Lower lobe of right lung (tissue), 2 donors: ENCODE measurements around the gene DGKI. TPM values are rescaled to one million over a fixed set of nuclear protein-coding genes. Genes with fewer than 3 reads are reported as not detected.
A peak's percentile ranks its signal among the peaks of the same experiment; 100 is the strongest.

Experiments used
- ATAC-seq, 2 donors: fragments of 200-7000 bp; cut with Tn5 transposase; one replicate each; pipeline ENCODE4 v1.9.1; 2020 to 2022; ENCODE audit warnings: mild to moderate bottlenecking in 2 of 2, moderate library complexity in 2 of 2
- DNase-seq: peaks from one replicate; pipeline ENCODE4 v3.0.0-alpha.2; 2020
- H3K27ac ChIP-seq: fragments of 200-600 bp; one replicate; pipeline ENCODE4 v1.8.0; 2022
- H3K27me3 ChIP-seq: fragments of 200-600 bp; one replicate; pipeline ENCODE4 v1.8.0; 2022; ENCODE audit warnings: low read depth
- H3K36me3 ChIP-seq: fragments of 200-600 bp; one replicate; pipeline ENCODE4 v1.8.0; 2022; ENCODE audit warnings: mild to moderate bottlenecking
- H3K4me1 ChIP-seq: fragments of 200-600 bp; one replicate; pipeline ENCODE4 v1.8.0; 2022
- H3K4me3 ChIP-seq: fragments of 200-600 bp; one replicate; pipeline ENCODE4 v1.8.0; 2022; ENCODE audit warnings: mild to moderate bottlenecking
- H3K9me3 ChIP-seq: fragments of 200-600 bp; one replicate; pipeline ENCODE4 v1.8.0; 2022
- CTCF ChIP-seq: fragments of 200-600 bp; IDR thresholded peaks from one replicate; pipeline ENCODE4 v1.8.0; 2022; ENCODE audit warnings: antibody characterized with exemption, mild to moderate bottlenecking
- intact Hi-C: fragments of 100-400 bp; cut with DNase I; formaldehyde crosslinking; loops from one replicate; pipeline ENCODE4 v1.11.0; 2022
- total RNA-seq: library from RNA; stranded (reverse); fragmentation: NEBNext Ultra II Directional; extraction: Animal tissue kit (Norgen Biotek cat#: 25700); gene quantifications from one replicate; pipeline ENCODE4 v1.2.1, GENCODE V29; 2021
- donor health status: DM: no; HTN: yes; CAD: no; lungs with severe emphysema.

Gene DGKI
- total RNA-seq, 1 donor from 2014 or later: 0.09 TPM

- Histone ChIP-seq H3K4me1 (no peaks in the 10 kb centered on the region), H3K36me3 (no peaks in the 10 kb centered on the region), H3K4me3 (no peak overlapping the region), H3K9me3 (no peaks in the 10 kb centered on the region), H3K27ac (no peak overlapping the region), H3K27me3 (no peaks in the 10 kb centered on the region)
- no peak for TF ChIP-seq CTCF
- DNase-seq (no peak), ATAC-seq (peak in 1 of 2 donors; percentile 26)
- intact Hi-C loops: no loop called here
Measured at GRCh38 chr7:137579913-137580640, 266.7 kb downstream of the DGKI start.

- Histone ChIP-seq H3K27me3 (no peaks in the 10 kb centered on the region), H3K4me3 (no peak overlapping the region), H3K27ac (no peak overlapping the region), H3K4me1 (no peaks in the 10 kb centered on the region), H3K9me3 (no peaks in the 10 kb centered on the region), H3K36me3 (no peaks in the 10 kb centered on the region)
- ATAC-seq (no peak), DNase-seq (no peak)
- intact Hi-C loops: no loop called here
- no peak for TF ChIP-seq CTCF
Measured at GRCh38 chr7:137578541-137578940, 268.2 kb downstream of the DGKI start.

DNA sequence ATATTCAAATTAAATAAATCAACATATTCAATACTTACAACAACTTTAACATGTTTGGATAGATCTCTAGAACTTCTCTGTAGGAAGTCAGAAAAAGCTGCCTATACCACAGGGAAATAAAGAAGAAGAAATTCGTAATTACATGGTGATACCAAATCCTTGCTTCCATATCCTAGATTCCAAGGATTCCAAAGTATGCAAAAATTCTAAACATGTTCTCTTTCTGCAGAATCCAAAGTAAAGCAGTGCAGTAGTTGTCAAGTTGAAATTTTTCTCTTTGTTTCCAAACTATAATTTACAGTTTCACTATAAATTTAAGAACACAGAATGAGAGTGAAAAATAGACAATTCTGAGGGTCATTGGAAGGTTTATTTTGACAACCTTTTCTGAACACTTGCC, 269.6 kb downstream of the DGKI start:
- DNase-seq: no peak
- intact Hi-C loops: no loop called here
- no peak overlapping the region for H3K27ac ChIP-seq
- H3K27me3 ChIP-seq: no peaks in the 10 kb centered on the region
- ATAC-seq: no peak
- TF ChIP-seq CTCF: no peak
- no peaks in the 10 kb centered on the region for H3K4me1 ChIP-seq
- no peak overlapping the region for H3K4me3 ChIP-seq
- no peaks in the 10 kb centered on the region for H3K36me3 ChIP-seq
- H3K9me3 ChIP-seq: no peaks in the 10 kb centered on the region

GRCh38 chr7:137576481-137576880, 270.3 kb downstream of the DGKI start:
- Histone ChIP-seq H3K27ac (no peak overlapping the region), H3K9me3 (no peaks in the 10 kb centered on the region), H3K4me1 (no peaks in the 10 kb centered on the region), H3K27me3 (no peaks in the 10 kb centered on the region), H3K36me3 (no peaks in the 10 kb centered on the region), H3K4me3 (no peak overlapping the region)
- no peak for ATAC-seq
- no peak for TF ChIP-seq CTCF
- intact Hi-C loops: no loop called here
- no peak for DNase-seq

DNA sequence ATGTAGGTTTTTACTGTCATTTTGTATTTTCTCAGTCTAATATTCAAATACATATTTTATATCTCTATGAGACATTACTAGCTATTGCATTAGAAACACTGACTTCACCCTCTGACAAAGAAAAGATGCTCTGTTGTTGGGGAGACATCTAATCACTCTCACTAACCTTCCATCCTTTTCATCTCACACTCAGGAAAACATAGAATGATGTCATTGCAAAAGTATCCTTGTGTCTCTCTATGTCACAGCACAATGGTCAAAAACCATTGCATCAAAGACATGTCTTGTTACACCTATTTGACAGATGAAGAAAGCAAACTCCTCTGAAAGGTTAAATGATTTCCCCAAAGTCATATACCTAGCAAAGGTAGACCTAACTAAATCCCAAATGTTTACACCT, 272.0 kb downstream of the DGKI start:
- H3K4me3 ChIP-seq: no peak overlapping the region
- DNase-seq (no peak), ATAC-seq (no peak)
- H3K4me1 ChIP-seq: no peaks in the 10 kb centered on the region
- H3K9me3 ChIP-seq: no peaks in the 10 kb centered on the region
- intact Hi-C loops: no loop called here
- TF ChIP-seq CTCF: no peak
- no peaks in the 10 kb centered on the region for H3K27me3 ChIP-seq
- H3K27ac ChIP-seq: no peak overlapping the region
- H3K36me3 ChIP-seq: no peaks in the 10 kb centered on the region
